Measurements from ENCODE around the gene WDR35.

Gene WDR35

GRCh38 chr2:20012032-20012281, 22.1 kb upstream of the WDR35 start:
- no peak for DNase-seq (ENCODE audit: low read depth)
- H3K4me3 ChIP-seq (ENCODE audit: control insufficient read depth, low read depth, low read length), result peak overlapping the region; percentile 35
- no peak for TF ChIP-seq CTCF (IDR thresholded peaks at IDR 0.05; ENCODE audit: control insufficient read depth, insufficient read depth, low read depth, low read length, missing control alignments)

- TF ChIP-seq CTCF (IDR thresholded peaks at IDR 0.05; ENCODE audit: control insufficient read depth, insufficient read depth, low read depth, low read length, missing control alignments), result no peak
- no peak for DNase-seq (ENCODE audit: low read depth)
- H3K4me3 ChIP-seq (ENCODE audit: control insufficient read depth, low read depth, low read length), result no peak overlapping the region
These were observed 21.5 kb upstream of the WDR35 start for GRCh38 chr2:20011276-20012031.

DNA sequence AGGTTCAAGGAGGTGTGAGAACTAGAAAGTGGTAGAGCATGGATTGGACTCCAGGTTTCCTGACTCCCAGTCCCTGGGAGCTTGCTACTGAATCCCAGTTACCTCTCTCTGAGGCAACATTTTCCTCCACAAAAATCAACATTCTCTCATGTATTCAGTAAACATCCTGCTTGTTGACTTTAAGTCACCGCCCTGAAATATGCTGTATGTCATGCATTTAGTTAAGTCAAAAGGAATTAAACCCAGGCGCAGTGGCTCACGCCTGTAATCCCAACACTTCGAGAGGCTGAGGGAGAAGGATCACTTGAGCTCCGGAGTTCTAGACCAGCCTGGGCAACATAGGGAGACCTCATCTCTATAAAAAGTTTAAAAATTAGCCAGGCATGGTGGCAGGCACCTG, 18.8 kb upstream of the WDR35 start:
- no peak overlapping the region for H3K4me3 ChIP-seq (ENCODE audit: control insufficient read depth, low read depth, low read length)
- TF ChIP-seq CTCF (IDR thresholded peaks at IDR 0.05; ENCODE audit: control insufficient read depth, insufficient read depth, low read depth, low read length, missing control alignments), result no peak
- no peak for DNase-seq (ENCODE audit: low read depth)

- no peak overlapping the region for H3K4me3 ChIP-seq (ENCODE audit: control insufficient read depth, low read depth, low read length)
- DNase-seq (ENCODE audit: low read depth), result no peak
- TF ChIP-seq CTCF (IDR thresholded peaks at IDR 0.05; ENCODE audit: control insufficient read depth, insufficient read depth, low read depth, low read length, missing control alignments), result no peak
These were observed 16.1 kb upstream of the WDR35 start for GRCh38 chr2:20005891-20006470.

DNA sequence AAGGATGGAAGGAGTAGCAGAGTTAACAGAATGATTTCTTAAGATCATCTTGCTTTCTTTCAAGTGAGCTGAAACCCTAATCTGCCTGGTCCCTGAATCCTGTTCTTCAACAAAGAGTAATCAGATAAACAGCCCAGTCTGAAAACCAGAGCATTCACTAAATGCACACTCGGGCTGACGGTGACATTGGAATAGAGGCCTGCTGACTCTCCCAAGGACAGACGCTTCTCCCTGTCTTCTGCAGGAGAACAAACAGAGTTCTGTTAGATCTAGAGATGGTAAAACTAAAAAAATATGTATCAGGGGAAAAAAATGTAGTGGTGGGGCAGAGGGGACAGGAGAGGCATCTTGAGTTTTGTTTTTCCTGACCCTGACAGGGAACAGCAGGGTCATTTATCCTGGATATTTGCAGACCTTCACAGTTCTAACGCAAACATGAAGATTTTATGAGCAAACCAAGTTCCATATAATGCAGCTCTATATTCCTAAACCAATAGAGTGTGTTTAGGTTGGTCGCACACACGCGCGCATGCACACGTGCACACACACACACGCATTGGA, 15.2 kb upstream of the WDR35 start:
- no peak overlapping the region for H3K4me3 ChIP-seq (ENCODE audit: control insufficient read depth, low read depth, low read length)
- DNase-seq (ENCODE audit: low read depth), result no peak
- TF ChIP-seq CTCF (IDR thresholded peaks at IDR 0.05; ENCODE audit: control insufficient read depth, insufficient read depth, low read depth, low read length, missing control alignments), result no peak

DNA sequence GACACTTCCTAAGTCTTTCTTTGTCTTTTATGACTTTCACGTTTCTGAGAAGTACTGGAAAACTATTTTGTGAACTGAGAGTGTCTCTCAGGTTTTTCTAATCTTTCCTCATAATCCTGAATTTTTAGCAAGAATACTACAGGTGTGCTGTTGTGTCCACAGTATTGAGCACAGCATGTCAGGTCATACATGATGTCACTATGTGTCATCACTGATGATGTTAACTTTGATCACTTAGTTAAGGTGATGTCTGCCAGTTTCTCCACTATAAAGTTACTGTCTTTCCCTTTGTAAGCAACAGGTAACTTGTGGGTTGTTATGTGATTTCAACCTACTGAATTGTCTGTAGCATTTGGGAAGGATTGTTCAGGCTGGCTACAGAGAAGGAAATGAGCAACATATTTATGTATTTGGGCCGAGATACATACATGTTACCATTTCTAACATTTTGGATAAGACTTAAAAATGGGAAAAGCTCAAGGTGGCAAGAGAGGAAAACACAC, 11.5 kb upstream of the WDR35 start:
- TF ChIP-seq CTCF (IDR thresholded peaks at IDR 0.05; ENCODE audit: control insufficient read depth, insufficient read depth, low read depth, low read length, missing control alignments), result no peak
- DNase-seq (ENCODE audit: low read depth), result no peak
- no peak overlapping the region for H3K4me3 ChIP-seq (ENCODE audit: control insufficient read depth, low read depth, low read length)
